ENCODE results near the gene TBCB.
"Not testable (repeated sequence)": the region's sequence is repeated elsewhere in the genome, so short reads cannot be mapped to it uniquely, and the experiment has no call there.

TBCB gene

GRCh38 chr19:36115453-36116343 is at the start of gene TBCB:
TSS of gene TBCB (plus strand) at chr19:36115468. CDS start at chr19:36115561, 93 bp downstream.
- peak; percentile 85 for DNase-seq

GRCh38 chr19:36067681-36068080 is 47.6 kb upstream of the TBCB start:
- no peak for DNase-seq

- not testable (repeated sequence) for DNase-seq
Measured at GRCh38 chr19:36068810-36069499, 46.3 kb upstream of the TBCB start.

DNA sequence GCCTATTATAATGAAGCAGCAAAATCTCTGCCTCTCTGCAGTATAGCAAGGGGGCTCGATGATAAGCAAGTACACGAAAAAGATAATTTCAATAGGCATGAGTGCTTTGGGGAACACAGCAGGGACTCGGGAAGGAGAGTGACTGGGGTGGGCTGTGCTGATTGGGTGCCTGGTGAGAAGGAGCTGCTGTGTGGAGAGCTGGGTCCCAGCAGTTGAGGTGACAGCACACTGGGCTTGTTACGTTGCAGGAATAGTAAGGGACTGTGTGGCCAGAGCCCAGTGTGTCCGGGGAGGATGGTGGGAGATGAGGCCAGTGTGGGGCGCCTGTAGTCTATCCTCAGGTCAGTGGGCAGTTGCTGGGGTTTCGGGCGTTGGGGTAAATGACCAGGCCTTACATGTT is 43.2 kb upstream of the TBCB start:
- no peak for DNase-seq

DNA sequence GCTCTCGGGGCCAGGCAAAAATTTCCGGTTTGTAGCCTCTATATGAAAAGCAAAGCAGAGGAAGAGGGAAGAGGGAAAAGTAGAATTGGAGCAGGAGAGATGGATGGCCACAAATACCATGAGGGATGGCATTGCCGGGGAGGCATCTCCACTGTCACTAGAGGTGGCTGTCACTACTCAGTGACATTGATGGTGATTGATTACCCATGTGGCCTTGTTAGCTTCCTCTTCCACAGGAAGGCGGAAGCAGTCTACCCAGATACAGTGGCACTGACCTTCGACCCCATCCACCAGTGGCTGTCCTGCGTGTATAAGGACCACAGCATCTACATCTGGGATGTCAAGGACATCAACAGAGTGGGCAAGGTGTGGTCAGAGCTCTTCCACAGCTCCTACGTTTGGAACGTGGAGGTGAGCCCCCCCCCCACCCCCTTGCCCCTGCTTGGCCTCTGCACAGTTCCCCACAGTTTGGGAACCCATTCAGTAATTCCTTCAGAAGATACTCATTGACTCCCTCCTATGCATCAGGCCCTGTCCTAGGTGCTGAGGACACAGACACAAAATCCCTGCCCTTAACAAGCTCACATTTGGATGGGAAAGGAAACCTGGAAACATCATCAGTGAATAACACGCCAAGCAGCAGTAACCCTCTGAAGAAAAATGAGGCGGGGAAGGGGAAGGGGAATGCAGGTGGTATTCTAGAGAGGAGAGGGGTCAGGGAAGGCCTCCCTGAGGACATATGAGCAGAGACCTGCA is 42.0 kb upstream of the TBCB start:
- no peak for DNase-seq

DNA sequence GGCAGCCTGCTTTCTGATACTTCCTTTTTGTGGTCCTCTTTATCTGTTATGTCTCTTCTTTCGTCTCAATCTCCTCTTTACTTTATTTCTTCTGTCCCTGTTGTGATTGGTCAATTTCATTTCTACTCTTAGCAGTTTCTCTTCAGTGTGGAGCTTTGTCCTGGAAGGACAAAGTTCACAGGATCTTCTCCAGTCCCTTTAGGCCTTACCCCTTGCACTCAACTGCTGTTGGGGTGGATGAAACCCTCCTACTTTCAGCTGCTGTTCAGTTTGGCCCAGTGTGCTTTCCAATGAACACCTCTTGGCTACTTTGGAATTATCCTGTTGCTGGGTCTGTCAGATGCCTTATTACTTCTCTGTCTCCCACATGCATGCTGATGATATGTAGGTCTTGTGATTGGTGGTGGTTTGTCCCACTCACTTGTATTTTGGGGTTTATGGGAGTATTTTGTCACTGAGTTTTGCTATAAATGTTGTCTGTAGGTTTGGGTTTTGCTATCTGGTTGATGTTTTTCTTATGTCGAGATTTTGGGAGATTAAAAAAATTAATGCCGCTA is 35.8 kb upstream of the TBCB start:
- DNase-seq, result no peak

- DNase-seq, result no peak
Measured at GRCh38 chr19:36081385-36081784, 33.9 kb upstream of the TBCB start.

GRCh38 chr19:36081894-36082293 is 33.4 kb upstream of the TBCB start:
- no peak for DNase-seq

DNA sequence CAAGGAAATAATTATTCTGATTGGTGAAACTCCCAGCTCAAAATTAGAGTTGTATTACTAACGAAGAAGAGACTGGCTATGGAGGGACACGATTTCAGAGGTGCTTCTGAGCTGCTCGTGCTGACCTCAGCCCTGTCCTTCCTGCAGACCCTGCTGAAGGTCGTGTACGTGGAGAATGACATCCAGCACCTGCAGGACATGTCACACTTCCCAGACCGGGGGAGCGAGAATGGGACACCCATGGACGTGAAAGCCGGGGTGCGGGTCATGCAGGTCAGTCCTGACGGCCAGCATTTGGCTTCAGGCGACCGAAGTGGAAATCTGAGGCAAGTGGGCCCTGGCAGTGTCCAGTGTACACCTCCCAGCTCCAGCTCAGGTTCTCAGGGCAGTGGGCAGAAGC is 32.4 kb upstream of the TBCB start:
- no peak for DNase-seq

DNA sequence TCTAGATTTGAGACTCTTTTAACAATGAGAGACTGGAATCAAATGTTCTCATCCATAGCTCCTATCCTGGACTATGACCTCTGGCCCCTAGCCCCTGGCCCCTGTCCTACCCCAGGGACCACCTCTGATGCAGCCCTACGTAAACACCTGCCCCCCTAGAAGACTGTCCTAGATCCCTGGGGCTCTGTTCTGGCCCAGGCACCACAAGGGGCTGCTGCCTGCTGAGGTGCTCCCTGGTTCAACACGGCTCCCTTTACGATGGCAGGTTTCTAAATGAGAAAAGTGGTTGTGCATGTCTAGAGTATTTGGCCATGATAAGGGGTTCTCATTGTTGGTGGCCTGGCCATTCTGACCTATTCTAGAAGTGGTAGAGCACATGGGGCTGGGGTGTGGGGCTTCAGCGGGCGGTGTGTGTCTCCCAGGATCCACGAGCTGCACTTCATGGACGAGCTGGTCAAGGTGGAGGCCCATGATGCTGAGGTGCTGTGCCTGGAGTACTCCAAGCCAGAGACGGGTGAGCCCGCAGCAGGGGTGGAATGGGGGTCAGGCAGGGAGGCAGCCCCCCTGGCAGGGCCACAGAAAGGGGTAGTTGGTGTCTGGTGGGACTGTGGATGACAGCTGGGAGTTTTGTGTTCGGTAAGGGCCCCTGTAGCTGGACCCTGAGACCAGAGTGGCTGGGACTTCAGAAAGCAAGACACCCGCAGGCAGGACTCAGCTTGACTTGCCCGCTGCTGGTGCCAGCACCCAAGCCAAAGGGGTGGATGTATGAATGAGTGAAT is 30.8 kb upstream of the TBCB start:
- no peak for DNase-seq

DNA sequence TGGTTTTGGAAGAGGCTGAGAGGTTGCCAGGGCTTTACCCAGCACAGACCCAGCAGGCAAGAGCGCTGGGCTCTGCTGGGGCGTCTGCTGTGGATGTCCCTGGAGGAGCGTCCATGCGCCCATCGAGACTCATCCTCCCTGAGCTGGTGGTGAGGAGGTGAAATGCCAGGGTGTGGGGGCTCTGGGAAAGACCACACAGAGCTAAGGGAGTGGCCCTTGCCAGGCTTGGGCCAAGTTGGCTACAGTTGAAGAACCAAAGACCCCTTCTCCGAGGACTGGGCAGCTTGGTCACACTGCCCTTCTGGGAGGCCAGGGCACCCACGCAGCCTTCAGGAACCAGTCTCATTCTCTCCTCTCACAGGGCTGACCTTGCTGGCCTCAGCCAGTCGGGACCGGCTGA is 28.9 kb upstream of the TBCB start:
- no peak for DNase-seq

DNA sequence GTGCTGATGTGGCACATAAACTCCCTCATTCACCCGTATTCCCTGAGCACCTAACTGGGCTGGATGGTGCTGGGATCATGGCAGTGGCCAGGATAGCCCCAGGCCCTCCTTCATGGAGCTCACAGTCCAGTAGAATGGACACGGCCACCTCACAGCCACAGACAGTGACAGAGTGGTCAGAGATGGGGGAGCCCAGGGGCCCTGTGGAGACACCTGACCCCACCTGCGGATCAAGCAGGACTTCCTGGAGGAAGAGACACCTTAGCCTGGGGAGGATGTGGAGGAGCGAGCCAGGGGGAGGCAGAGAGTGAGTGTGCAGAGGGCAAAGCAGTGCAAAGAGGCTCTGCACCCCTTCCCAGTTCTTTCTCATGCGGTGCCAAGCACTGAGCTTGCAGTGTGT is 25.4 kb upstream of the TBCB start:
- DNase-seq, result no peak

GRCh38 chr19:36090910-36091695 is 24.2 kb upstream of the TBCB start:
- DNase-seq, result no peak

GRCh38 chr19:36092566-36092965 is 22.7 kb upstream of the TBCB start:
- DNase-seq, result no peak

- no peak for DNase-seq
Measured at GRCh38 chr19:36093146-36093662, 22.1 kb upstream of the TBCB start.

DNA sequence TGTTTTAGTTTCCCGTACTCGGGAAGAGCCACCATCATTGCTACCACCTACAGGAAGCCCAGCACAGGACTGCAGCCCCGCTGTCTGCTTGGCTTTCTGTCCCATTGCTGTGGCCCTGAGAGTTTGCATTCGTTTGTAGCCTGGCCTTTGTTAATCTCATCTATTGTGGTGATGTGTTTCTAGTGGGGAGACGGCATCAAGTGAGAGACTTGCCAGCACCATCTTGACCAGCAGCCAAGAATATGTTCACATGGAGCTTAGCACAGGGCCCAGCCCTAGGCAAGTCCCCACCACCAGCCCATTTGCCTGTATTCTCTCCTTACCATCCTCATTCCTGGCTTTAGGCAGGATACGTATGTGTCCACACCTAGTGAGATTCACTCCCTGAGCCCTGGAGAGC is 21.6 kb upstream of the TBCB start:
- DNase-seq, result no peak

- DNase-seq, result no peak
Measured at GRCh38 chr19:36097036-36097435, 18.2 kb upstream of the TBCB start.

DNA sequence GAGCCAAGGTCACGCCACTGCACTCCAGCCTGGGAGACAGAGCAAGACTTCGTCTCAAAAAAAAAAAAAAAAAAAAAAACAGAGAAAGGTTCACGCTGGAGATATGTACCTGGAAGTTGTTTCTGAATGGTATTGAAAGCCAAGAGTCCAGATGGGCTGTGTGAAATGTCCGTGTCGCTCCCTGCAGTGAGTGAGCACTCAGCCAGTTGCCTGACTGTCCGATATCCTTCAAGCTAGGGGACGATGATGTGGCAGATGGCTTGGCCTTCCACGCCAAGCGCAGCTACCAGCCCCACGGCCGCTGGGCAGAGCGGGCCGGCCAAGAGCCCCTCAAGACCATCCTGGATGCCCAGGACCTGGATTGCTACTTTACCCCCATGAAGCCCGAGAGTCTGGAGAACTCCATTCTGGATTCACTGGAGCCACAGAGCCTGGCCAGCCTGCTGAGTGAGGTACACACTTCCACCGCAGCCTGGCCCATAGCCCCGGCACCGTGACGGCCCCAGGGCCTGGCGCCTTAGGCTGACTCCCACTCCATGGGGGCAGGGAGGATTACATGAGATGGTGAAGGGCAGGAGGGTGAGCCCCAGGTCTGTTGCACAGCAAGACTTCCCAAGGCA is 16.0 kb upstream of the TBCB start:
- no peak for DNase-seq

- DNase-seq, result no peak
Measured at GRCh38 chr19:36100476-36100875, 14.8 kb upstream of the TBCB start.

GRCh38 chr19:36101550-36102327 is 13.5 kb upstream of the TBCB start:
- no peak for DNase-seq

Data from suppressor macrophage treated with lipopolysaccharide for 4 hours (primary cell).